ENCODE measurements around the gene POU6F2.

DNA sequence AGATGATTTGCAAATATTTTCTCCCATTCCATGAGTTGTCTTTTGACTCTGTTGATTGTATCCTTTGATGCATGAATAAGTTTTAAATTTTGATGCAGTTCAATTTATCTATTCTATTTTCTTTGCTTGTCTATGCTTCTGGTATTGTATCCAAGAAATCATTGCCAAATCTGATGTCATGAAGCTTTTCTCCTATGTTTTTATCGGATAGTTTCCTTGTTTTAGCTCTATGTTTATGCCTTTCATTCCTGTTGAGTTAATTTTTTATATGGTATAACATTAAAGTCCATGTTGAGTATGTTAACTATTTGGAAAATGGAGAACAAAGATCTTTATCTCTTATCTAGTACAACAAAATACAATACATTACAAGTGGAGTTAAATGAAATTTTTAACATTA lies 41.1 kb upstream of the POU6F2 start:
- no peak for TF ChIP-seq TCF12 (IDR thresholded peaks at IDR 0.05; ENCODE audit: low read depth)
- TF ChIP-seq CREB1 (IDR thresholded peaks at IDR 0.05; ENCODE audit: low read depth): no peak
- no peak for TF ChIP-seq EP300 (IDR thresholded peaks at IDR 0.05; ENCODE audit: borderline replicate concordance)
- no peak for TF ChIP-seq RAD21 (IDR thresholded peaks at IDR 0.05; ENCODE audit: low read depth)
- TF ChIP-seq YY1 (IDR thresholded peaks at IDR 0.05; ENCODE audit: low read depth): no peak
- TF ChIP-seq FOXM1 (IDR thresholded peaks at IDR 0.05; ENCODE audit: borderline replicate concordance, low read depth): no peak
- TF ChIP-seq, protein P1, sequence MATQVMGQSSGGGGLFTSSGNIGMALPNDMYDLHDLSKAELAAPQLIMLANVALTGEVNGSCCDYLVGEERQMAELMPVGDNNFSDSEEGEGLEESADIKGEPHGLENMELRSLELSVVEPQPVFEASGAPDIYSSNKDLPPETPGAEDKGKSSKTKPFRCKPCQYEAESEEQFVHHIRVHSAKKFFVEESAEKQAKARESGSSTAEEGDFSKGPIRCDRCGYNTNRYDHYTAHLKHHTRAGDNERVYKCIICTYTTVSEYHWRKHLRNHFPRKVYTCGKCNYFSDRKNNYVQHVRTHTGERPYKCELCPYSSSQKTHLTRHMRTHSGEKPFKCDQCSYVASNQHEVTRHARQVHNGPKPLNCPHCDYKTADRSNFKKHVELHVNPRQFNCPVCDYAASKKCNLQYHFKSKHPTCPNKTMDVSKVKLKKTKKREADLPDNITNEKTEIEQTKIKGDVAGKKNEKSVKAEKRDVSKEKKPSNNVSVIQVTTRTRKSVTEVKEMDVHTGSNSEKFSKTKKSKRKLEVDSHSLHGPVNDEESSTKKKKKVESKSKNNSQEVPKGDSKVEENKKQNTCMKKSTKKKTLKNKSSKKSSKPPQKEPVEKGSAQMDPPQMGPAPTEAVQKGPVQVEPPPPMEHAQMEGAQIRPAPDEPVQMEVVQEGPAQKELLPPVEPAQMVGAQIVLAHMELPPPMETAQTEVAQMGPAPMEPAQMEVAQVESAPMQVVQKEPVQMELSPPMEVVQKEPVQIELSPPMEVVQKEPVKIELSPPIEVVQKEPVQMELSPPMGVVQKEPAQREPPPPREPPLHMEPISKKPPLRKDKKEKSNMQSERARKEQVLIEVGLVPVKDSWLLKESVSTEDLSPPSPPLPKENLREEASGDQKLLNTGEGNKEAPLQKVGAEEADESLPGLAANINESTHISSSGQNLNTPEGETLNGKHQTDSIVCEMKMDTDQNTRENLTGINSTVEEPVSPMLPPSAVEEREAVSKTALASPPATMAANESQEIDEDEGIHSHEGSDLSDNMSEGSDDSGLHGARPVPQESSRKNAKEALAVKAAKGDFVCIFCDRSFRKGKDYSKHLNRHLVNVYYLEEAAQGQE (IDR thresholded peaks at IDR 0.05; ENCODE audit: low read depth): no peak
- TF ChIP-seq, protein P2, sequence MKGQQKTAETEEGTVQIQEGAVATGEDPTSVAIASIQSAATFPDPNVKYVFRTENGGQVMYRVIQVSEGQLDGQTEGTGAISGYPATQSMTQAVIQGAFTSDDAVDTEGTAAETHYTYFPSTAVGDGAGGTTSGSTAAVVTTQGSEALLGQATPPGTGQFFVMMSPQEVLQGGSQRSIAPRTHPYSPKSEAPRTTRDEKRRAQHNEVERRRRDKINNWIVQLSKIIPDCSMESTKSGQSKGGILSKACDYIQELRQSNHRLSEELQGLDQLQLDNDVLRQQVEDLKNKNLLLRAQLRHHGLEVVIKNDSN (IDR thresholded peaks at IDR 0.05): no peak
